ENCODE data around the gene CLTA. TPM values are rescaled to one million over a fixed set of nuclear protein-coding genes. Genes with fewer than 3 reads are reported as not detected.

Gene CLTA
- total RNA-seq, 4 donors from 2014 or later, result 128 to 148 (median 130) TPM

DNA sequence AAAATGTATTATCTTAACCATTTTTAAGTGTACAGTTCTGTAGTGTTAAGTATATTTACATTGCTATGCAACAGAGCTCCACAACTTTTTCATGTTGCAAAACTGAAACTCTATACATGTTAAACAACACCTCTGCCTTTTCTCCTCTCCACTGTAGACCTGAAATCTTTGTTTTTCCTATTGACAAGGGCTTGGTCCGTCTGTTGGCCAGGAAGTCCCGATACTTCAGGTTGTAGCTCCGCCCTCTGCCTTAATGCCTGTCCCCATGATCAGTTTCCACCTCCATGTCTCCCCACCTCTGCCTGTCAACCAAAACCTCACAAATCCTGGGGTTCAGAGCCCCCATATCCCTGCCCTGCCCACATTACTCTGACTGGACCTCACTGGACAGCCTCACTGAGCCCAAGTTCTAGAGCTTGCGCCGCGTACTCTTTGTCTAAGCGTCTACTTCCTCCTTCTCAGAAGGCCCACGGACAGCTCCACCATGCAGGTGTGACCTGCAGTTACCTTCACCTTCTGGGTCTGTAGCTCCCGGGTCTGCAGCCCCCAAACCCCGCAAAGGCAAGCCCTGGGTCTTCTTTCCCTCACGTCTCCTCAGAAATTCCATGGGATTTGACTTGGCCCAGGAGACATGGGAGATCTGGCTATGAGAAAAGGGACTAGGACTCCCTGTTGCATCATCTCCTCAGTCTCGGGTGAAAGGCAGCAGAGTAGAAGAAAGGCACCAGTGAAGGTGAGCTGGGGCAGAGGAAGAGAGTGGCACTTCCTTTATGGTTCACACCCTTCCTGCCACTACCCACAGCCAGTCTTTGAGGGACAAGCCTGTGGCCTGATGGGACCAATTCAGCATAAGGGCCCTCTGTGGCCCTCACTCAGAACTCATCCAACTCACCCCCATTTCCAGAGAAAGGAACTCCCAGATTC lies 46.1 kb upstream of the CLTA start:
- TF ChIP-seq EP300 (IDR thresholded peaks at IDR 0.05), result no peak
- TF ChIP-seq, protein P1, sequence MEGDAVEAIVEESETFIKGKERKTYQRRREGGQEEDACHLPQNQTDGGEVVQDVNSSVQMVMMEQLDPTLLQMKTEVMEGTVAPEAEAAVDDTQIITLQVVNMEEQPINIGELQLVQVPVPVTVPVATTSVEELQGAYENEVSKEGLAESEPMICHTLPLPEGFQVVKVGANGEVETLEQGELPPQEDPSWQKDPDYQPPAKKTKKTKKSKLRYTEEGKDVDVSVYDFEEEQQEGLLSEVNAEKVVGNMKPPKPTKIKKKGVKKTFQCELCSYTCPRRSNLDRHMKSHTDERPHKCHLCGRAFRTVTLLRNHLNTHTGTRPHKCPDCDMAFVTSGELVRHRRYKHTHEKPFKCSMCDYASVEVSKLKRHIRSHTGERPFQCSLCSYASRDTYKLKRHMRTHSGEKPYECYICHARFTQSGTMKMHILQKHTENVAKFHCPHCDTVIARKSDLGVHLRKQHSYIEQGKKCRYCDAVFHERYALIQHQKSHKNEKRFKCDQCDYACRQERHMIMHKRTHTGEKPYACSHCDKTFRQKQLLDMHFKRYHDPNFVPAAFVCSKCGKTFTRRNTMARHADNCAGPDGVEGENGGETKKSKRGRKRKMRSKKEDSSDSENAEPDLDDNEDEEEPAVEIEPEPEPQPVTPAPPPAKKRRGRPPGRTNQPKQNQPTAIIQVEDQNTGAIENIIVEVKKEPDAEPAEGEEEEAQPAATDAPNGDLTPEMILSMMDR (IDR thresholded peaks at IDR 0.05), result no peak
- no peak for TF ChIP-seq POLR2AphosphoS5 (IDR thresholded peaks at IDR 0.05)
- no peak for TF ChIP-seq POLR2A (IDR thresholded peaks at IDR 0.05)
- no peak overlapping the region for H3K27ac ChIP-seq
- H3K4me3 ChIP-seq, result no peak overlapping the region

DNA sequence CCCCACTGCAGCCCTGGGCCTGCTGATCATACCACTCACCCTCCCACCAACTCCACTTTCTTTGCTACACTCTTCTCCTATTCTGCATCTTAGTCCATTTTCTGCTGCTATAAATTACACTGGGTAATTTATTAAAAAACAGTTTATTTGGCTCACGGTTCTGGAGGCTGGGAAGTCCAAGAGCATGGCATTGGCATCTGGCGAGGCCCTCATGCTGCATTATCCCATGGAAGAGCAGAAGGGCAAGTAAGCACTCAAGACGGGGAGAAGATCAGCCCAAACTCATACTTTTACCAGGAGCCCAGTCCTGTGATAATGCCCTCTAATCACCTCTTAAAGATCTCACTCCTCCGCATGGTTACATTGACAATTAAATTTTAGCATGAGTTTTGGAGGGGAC lies 44.8 kb upstream of the CLTA start:
- DNase-seq (ENCODE audit: low spot score in 2 of 2), result no peak
- Histone ChIP-seq H3K4me1 (peaks cover 50% of the 10 kb centered on the region), H3K4me3 (no peak overlapping the region), H3K36me3 (no peaks in the 10 kb centered on the region), H3K27me3 (no peaks in the 10 kb centered on the region), H3K27ac (no peak overlapping the region), H3K9me3 (no peaks in the 10 kb centered on the region)
- no peak for TF ChIP-seq EP300 (IDR thresholded peaks at IDR 0.05)
- TF ChIP-seq POLR2A (IDR thresholded peaks at IDR 0.05), result no peak
- TF ChIP-seq POLR2AphosphoS5 (IDR thresholded peaks at IDR 0.05), result no peak
- TF ChIP-seq, protein P1 (IDR thresholded peaks at IDR 0.05), result no peak
- WGBS, result 100% methylated on average over 4 of the region's 4 CpGs

More for the DNA sequence above, 46.1 kb upstream of the CLTA start:
- H3K9me3 ChIP-seq, result no peaks in the 10 kb centered on the region
- H3K36me3 ChIP-seq, result no peaks in the 10 kb centered on the region
- H3K27me3 ChIP-seq, result no peaks in the 10 kb centered on the region
- 86% methylated on average over 12 of the region's 12 CpGs for WGBS
- DNase-seq (ENCODE audit: low spot score in 2 of 2), result no peak
- peaks cover 53% of the 10 kb centered on the region for H3K4me1 ChIP-seq

DNA sequence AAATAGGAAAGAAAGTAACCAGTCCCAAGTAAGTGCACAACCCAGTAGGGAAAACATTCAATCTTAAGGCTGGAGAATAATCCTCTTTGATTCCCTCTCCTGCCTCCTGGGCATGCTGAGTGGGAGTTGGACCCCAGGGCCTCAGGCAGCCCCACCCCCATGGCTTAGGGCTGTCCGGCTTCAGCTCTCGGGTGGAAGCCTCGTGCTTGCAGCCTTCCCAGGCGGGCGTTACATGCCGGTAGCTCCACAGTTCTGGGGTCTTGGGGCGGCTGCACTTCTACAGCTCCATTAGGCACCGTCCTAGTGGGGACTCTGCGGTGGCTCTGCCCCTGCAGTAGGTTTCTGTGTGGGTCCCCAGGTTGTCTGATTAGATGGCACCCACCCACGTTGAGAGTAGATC lies 44.1 kb upstream of the CLTA start:
- no peak for DNase-seq (ENCODE audit: low spot score in 2 of 2)
- TF ChIP-seq EP300 (IDR thresholded peaks at IDR 0.05), result no peak
- no peak for TF ChIP-seq POLR2A (IDR thresholded peaks at IDR 0.05)
- TF ChIP-seq POLR2AphosphoS5 (IDR thresholded peaks at IDR 0.05), result no peak
- TF ChIP-seq, protein P1 (IDR thresholded peaks at IDR 0.05), result no peak
- WGBS, result 84% methylated on average over 7 of the region's 10 CpGs
- Histone ChIP-seq H3K36me3 (no peaks in the 10 kb centered on the region), H3K27ac (no peak overlapping the region), H3K9me3 (no peaks in the 10 kb centered on the region), H3K4me3 (no peak overlapping the region), H3K4me1 (peaks cover 50% of the 10 kb centered on the region), H3K27me3 (no peaks in the 10 kb centered on the region)

DNA sequence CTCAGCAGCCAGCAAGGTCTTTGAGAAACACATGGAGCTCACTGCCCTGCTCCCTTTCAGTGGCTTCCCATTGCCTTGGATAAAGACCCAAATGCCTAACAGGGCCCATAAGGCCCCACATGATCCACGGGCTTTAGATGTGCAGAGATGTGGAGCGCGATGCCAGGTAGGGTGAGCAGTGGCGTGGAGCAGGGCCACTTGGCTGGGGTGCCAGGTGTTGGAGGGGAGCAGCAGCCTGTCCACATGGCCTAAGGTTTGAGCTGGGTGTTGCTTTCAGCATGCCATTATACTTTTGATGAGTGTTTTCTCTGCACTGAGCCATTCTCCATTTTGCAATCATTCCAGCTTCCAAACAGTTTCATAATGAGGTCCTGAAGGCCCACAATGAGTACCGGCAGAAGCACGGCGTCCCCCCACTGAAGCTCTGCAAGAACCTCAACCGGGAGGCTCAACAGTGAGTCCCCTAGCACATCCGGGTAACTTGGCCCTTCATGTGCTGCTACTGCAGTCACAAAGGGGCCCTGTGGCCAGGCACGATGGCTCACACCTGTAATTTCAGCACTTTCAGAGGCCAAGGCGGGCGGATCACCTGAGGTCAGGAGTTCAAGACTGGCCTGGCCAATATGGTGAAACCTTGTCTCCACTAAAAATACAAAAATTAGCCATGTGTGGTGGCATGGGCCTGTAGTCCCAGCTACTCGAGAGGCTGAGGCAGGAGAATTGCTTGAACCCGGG lies 43.1 kb upstream of the CLTA start:
- TF ChIP-seq EP300 (IDR thresholded peaks at IDR 0.05) (no peak), POLR2A (IDR thresholded peaks at IDR 0.05) (no peak), POLR2AphosphoS5 (IDR thresholded peaks at IDR 0.05) (no peak)
- TF ChIP-seq, protein P1 (IDR thresholded peaks at IDR 0.05), result no peak
- Histone ChIP-seq H3K27me3 (no peaks in the 10 kb centered on the region), H3K4me1 (peaks cover 43% of the 10 kb centered on the region), H3K36me3 (no peaks in the 10 kb centered on the region), H3K27ac (peak overlapping the region; percentile 35), H3K9me3 (no peaks in the 10 kb centered on the region), H3K4me3 (no peak overlapping the region)
- WGBS, result 92% methylated on average over 14 of the region's 14 CpGs
- DNase-seq (ENCODE audit: low spot score in 2 of 2), result no peak
